NCI-H1048 (cell line): ENCODE measurements around the gene TOP3B.
A peak's percentile ranks its signal among the peaks of the same experiment; 100 is the strongest.

ENCODE experiments used
- DNase-seq: peaks from one replicate; lab custom pipeline; 2025; lab: John Stamatoyannopoulos, UW

TOP3B gene

GRCh38 chr22:21961886-21962654, 20.5 kb downstream of the TOP3B start:
- DNase-seq: no peak

- DNase-seq: no peak
These were observed 21.3 kb downstream of the TOP3B start for GRCh38 chr22:21961127-21961867.

GRCh38 chr22:21960200-21961126, 22.1 kb downstream of the TOP3B start:
- no peak for DNase-seq

GRCh38 chr22:21959274-21960074, 23.1 kb downstream of the TOP3B start:
- no peak for DNase-seq

- no peak for DNase-seq
These were observed 24.0 kb downstream of the TOP3B start for GRCh38 chr22:21958360-21959273.

- DNase-seq: peak; percentile 50
These were observed 29.7 kb downstream of the TOP3B start, which contains the start of gene PPM1F for GRCh38 chr22:21952586-21953571. Gene PPM1F (minus strand): TSS chr22:21952848. CDS start chr22:21946048, 6,800 bp downstream.

- DNase-seq: no peak
These were observed 30.6 kb downstream of the TOP3B start for GRCh38 chr22:21951931-21952465.

- no peak for DNase-seq
These were observed 31.5 kb downstream of the TOP3B start for GRCh38 chr22:21951062-21951461.

GRCh38 chr22:21949948-21950347, 32.6 kb downstream of the TOP3B start:
- DNase-seq: no peak

GRCh38 chr22:21949569-21949918, 33.0 kb downstream of the TOP3B start:
- DNase-seq: no peak

- no peak for DNase-seq
These were observed 33.6 kb downstream of the TOP3B start for GRCh38 chr22:21948824-21949568.

GRCh38 chr22:21948390-21948789, 34.2 kb downstream of the TOP3B start:
- no peak for DNase-seq

GRCh38 chr22:21947040-21948014, 35.3 kb downstream of the TOP3B start:
- DNase-seq: no peak

- no peak for DNase-seq
These were observed 36.2 kb downstream of the TOP3B start for GRCh38 chr22:21946262-21946925.

- DNase-seq: no peak
These were observed 36.9 kb downstream of the TOP3B start for GRCh38 chr22:21945453-21946261.
